ENCODE results near the gene HHAT.

DNA sequence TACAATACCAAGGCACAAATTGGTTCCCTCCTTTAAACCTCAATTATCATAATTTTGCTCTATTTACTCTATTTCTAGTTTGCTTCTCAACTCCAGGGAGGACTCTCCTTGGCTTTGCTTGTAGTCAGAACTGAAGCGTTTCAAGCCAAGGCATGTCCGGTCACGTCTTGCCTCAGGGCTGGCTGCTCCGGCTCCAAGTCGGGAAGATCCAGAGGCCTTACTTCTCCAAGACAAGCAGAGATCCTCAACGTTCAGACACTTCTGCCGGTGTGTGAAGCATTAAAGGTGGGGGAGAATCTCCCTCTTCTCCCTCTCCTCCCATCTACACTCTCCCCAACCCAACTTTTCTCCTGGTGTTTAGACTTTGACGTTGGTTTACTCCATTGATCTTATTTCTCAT is 7.2 kb upstream of the HHAT start:
- TF ChIP-seq, protein P1, sequence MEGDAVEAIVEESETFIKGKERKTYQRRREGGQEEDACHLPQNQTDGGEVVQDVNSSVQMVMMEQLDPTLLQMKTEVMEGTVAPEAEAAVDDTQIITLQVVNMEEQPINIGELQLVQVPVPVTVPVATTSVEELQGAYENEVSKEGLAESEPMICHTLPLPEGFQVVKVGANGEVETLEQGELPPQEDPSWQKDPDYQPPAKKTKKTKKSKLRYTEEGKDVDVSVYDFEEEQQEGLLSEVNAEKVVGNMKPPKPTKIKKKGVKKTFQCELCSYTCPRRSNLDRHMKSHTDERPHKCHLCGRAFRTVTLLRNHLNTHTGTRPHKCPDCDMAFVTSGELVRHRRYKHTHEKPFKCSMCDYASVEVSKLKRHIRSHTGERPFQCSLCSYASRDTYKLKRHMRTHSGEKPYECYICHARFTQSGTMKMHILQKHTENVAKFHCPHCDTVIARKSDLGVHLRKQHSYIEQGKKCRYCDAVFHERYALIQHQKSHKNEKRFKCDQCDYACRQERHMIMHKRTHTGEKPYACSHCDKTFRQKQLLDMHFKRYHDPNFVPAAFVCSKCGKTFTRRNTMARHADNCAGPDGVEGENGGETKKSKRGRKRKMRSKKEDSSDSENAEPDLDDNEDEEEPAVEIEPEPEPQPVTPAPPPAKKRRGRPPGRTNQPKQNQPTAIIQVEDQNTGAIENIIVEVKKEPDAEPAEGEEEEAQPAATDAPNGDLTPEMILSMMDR (IDR thresholded peaks at IDR 0.05; ENCODE audit: low read depth, low read length) = no peak
- TF ChIP-seq POLR2A (IDR thresholded peaks at IDR 0.05; ENCODE audit: extremely low read depth, insufficient read length) (no peak), MYC (IDR thresholded peaks at IDR 0.05; ENCODE audit: low read depth, low read length) (no peak)
- TF ChIP-seq, protein P2, sequence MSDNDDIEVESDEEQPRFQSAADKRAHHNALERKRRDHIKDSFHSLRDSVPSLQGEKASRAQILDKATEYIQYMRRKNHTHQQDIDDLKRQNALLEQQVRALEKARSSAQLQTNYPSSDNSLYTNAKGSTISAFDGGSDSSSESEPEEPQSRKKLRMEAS (IDR thresholded peaks at IDR 0.05; ENCODE audit: low read depth, low read length) = no peak
